ENCODE results near the gene OR52N2.

Gene OR52N2

DNA sequence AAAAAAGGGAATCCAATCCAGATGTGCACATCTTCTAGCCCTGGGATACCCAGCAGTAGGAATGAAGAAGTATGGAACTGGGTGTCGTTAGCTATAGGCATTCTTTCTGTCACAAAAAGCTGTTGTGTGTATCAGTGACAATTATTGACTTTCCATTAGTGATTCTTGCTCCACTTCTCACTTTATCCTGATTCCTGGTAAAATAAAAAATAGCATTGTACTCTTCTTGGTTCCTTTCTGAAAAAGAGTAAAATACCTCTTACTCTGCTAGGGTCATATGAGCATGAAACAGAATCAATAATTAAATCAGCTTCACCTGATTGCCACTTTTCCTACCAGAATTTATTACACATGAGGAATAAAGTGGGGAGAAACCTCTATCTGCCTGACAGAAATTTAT lies 33.1 kb downstream of the OR52N2 start, which contains the start of gene OR52E6:
Gene OR52E6 (minus strand): TSS at position 101 of the 400 bp plus-strand sequence. CDS start 0 bp downstream, at position 101.
- Histone ChIP-seq H3K9me3 (ENCODE audit: control insufficient read depth, insufficient read depth, low read depth, low read length) (no peaks in the 10 kb centered on the region), H3K4me1 (ENCODE audit: control insufficient read depth, insufficient read depth, low read length) (no peaks in the 10 kb centered on the region), H3K4me3 (ENCODE audit: low read depth, low read length) (no peak within 1 kb of the TSS), H3K27ac (ENCODE audit: extremely low read depth, low read depth, low read length) (no peak within 1 kb of the TSS), H3K36me3 (ENCODE audit: control insufficient read depth in 2 of 2, insufficient read depth in 1 of 2, low read length in 2 of 2) (no peaks in the 10 kb centered on the region)
- no peak for TF ChIP-seq ZNF112 (tag by site-specific recombination; IDR thresholded peaks at IDR 0.05)
- no peak for TF ChIP-seq ZNF596 (tag by site-specific recombination; IDR thresholded peaks at IDR 0.05)
- TF ChIP-seq ZNF629 (tag by site-specific recombination; IDR thresholded peaks at IDR 0.05) = no peak
- no peak for TF ChIP-seq ZNF544 (tag by site-specific recombination; IDR thresholded peaks at IDR 0.05)
- TF ChIP-seq ZNF19 (tag by site-specific recombination; IDR thresholded peaks at IDR 0.05; ENCODE audit: low read depth) = no peak
- CTCF ChIA-PET = no interaction called here
- POLR2A ChIA-PET = no interaction called here

DNA sequence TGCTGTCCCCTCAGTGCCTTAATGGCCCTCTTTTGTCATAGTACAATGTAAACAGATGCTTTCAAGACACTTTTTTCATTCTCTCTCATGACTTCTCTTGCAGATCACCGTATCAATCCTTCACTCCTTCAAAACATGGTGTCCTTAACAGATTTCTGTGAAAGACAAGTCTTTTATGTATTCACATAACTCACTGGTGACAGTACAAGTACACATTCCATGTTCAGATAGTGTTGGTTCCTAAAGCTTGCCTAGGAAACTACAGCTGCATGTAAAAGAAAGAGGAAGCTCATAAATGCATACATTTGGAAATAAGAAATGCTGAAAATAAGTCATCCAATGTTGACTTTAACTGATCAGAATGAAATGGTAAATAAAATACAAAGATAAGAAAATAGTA lies 38.0 kb downstream of the OR52N2 start:
- CTCF ChIA-PET = no interaction called here
- H3K9me3 ChIP-seq (ENCODE audit: control insufficient read depth, insufficient read depth, low read depth, low read length) = no peaks in the 10 kb centered on the region
- TF ChIP-seq ZNF214 (tag by site-specific recombination; IDR thresholded peaks at IDR 0.05; ENCODE audit: borderline replicate concordance) (no peak), ZNF335 (tag by site-specific recombination; conservative IDR thresholded peaks at IDR 0.05) (no peak), EGR2 (tag by site-specific recombination; IDR thresholded peaks at IDR 0.05; ENCODE audit: low read depth) (no peak), ZNF19 (tag by site-specific recombination; IDR thresholded peaks at IDR 0.05; ENCODE audit: low read depth) (no peak), KLF1 (tag by site-specific recombination; IDR thresholded peaks at IDR 0.05) (no peak)
- TF ChIP-seq, protein P1, sequence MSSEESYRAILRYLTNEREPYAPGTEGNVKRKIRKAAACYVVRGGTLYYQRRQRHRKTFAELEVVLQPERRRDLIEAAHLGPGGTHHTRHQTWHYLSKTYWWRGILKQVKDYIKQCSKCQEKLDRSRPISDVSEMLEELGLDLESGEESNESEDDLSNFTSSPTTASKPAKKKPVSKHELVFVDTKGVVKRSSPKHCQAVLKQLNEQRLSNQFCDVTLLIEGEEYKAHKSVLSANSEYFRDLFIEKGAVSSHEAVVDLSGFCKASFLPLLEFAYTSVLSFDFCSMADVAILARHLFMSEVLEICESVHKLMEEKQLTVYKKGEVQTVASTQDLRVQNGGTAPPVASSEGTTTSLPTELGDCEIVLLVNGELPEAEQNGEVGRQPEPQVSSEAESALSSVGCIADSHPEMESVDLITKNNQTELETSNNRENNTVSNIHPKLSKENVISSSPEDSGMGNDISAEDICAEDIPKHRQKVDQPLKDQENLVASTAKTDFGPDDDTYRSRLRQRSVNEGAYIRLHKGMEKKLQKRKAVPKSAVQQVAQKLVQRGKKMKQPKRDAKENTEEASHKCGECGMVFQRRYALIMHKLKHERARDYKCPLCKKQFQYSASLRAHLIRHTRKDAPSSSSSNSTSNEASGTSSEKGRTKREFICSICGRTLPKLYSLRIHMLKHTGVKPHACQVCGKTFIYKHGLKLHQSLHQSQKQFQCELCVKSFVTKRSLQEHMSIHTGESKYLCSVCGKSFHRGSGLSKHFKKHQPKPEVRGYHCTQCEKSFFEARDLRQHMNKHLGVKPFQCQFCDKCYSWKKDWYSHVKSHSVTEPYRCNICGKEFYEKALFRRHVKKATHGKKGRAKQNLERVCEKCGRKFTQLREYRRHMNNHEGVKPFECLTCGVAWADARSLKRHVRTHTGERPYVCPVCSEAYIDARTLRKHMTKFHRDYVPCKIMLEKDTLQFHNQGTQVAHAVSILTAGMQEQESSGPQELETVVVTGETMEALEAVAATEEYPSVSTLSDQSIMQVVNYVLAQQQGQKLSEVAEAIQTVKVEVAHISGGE (tag by site-specific recombination; conservative IDR thresholded peaks at IDR 0.05; ENCODE audit: low read depth) = no peak
- H3K36me3 ChIP-seq (ENCODE audit: control insufficient read depth in 2 of 2, insufficient read depth in 1 of 2, low read length in 2 of 2) = no peaks in the 10 kb centered on the region
- H3K4me1 ChIP-seq (ENCODE audit: control insufficient read depth, insufficient read depth, low read length) = no peaks in the 10 kb centered on the region
- POLR2A ChIA-PET = no interaction called here
- H3K27ac ChIP-seq (ENCODE audit: extremely low read depth, low read depth, low read length) = no peak overlapping the region
- no peak overlapping the region for H3K4me3 ChIP-seq (ENCODE audit: low read depth, low read length)

DNA sequence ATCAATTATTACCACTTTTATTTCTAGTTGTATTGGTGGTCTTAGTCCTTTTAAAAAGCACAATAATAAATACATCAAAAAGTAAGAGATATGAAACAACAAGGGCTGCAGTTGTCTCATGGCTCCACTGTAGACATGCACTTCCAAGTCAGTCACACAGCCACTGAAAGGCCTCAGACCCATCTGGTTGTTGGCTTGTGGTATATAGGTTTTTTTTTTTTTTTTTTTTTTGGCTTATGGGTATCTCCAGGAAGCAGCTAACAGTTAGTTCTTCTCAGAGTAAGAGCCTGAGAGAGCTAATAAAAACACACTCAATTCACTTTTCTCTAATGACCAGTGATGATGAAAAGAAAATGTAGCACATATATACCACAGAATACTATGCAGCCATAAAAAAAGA lies 39.0 kb downstream of the OR52N2 start:
- no peak overlapping the region for H3K4me3 ChIP-seq (ENCODE audit: low read depth, low read length)
- POLR2A ChIA-PET = no interaction called here
- no peaks in the 10 kb centered on the region for H3K36me3 ChIP-seq (ENCODE audit: control insufficient read depth in 2 of 2, insufficient read depth in 1 of 2, low read length in 2 of 2)
- H3K9me3 ChIP-seq (ENCODE audit: control insufficient read depth, insufficient read depth, low read depth, low read length) = no peaks in the 10 kb centered on the region
- no peak overlapping the region for H3K27ac ChIP-seq (ENCODE audit: extremely low read depth, low read depth, low read length)
- H3K4me1 ChIP-seq (ENCODE audit: control insufficient read depth, insufficient read depth, low read length) = no peaks in the 10 kb centered on the region
- CTCF ChIA-PET = no interaction called here
- no peak for TF ChIP-seq ZNF677 (tag by site-specific recombination; IDR thresholded peaks at IDR 0.05)
- TF ChIP-seq ZNF324 (tag by site-specific recombination; IDR thresholded peaks at IDR 0.05) = no peak
- TF ChIP-seq ZNF785 (tag by site-specific recombination; IDR thresholded peaks at IDR 0.05) = no peak
- TF ChIP-seq, protein P2, sequence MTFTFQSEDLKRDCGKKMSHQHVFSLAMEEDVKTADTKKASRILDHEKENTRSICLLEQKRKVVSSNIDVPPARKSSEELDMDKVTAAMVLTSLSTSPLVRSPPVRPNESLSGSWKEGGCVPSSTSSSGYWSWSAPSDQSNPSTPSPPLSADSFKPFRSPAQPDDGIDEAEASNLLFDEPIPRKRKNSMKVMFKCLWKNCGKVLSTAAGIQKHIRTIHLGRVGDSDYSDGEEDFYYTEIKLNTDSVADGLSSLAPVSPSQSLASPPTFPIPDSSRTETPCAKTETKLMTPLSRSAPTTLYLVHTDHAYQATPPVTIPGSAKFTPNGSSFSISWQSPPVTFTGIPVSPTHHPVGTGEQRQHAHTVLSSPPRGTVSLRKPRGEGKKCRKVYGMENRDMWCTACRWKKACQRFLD (tag by site-specific recombination; IDR thresholded peaks at IDR 0.05) = no peak
- TF ChIP-seq, protein P3, sequence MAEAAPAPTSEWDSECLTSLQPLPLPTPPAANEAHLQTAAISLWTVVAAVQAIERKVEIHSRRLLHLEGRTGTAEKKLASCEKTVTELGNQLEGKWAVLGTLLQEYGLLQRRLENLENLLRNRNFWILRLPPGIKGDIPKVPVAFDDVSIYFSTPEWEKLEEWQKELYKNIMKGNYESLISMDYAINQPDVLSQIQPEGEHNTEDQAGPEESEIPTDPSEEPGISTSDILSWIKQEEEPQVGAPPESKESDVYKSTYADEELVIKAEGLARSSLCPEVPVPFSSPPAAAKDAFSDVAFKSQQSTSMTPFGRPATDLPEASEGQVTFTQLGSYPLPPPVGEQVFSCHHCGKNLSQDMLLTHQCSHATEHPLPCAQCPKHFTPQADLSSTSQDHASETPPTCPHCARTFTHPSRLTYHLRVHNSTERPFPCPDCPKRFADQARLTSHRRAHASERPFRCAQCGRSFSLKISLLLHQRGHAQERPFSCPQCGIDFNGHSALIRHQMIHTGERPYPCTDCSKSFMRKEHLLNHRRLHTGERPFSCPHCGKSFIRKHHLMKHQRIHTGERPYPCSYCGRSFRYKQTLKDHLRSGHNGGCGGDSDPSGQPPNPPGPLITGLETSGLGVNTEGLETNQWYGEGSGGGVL (tag by site-specific recombination; IDR thresholded peaks at IDR 0.05) = no peak
- no peak for TF ChIP-seq ZXDB (tag by site-specific recombination; IDR thresholded peaks at IDR 0.05)
- TF ChIP-seq ZNF621 (tag by site-specific recombination; IDR thresholded peaks at IDR 0.05) = no peak
- no peak for TF ChIP-seq ZNF521 (tag by site-specific recombination; IDR thresholded peaks at IDR 0.05)
- no peak for TF ChIP-seq ZNF792 (tag by site-specific recombination; IDR thresholded peaks at IDR 0.05)
- TF ChIP-seq, protein P4, sequence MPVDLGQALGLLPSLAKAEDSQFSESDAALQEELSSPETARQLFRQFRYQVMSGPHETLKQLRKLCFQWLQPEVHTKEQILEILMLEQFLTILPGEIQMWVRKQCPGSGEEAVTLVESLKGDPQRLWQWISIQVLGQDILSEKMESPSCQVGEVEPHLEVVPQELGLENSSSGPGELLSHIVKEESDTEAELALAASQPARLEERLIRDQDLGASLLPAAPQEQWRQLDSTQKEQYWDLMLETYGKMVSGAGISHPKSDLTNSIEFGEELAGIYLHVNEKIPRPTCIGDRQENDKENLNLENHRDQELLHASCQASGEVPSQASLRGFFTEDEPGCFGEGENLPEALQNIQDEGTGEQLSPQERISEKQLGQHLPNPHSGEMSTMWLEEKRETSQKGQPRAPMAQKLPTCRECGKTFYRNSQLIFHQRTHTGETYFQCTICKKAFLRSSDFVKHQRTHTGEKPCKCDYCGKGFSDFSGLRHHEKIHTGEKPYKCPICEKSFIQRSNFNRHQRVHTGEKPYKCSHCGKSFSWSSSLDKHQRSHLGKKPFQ (tag by site-specific recombination; IDR thresholded peaks at IDR 0.05) = no peak
- no peak for TF ChIP-seq ZIC2 (tag by site-specific recombination; IDR thresholded peaks at IDR 0.05)
- no peak for TF ChIP-seq SETDB1 (IDR thresholded peaks at IDR 0.05; ENCODE audit: insufficient read length, low read length)
- no peak for TF ChIP-seq ZNF76 (tag by site-specific recombination; IDR thresholded peaks at IDR 0.05; ENCODE audit: borderline replicate concordance, low read depth)
- TF ChIP-seq ZNF174 (tag by site-specific recombination; IDR thresholded peaks at IDR 0.05) = no peak
- no peak for TF ChIP-seq ZNF555 (tag by site-specific recombination; conservative IDR thresholded peaks at IDR 0.05)
